GM19035 (cell line): ENCODE data around the gene ZBTB20.
"Not testable (repeated sequence)": the region's sequence is repeated elsewhere in the genome, so short reads cannot be mapped to it uniquely, and the experiment has no call there.

Experiments used
- ATAC-seq: cut with Tn5 transposase; IDR thresholded peaks from one replicate; pipeline ENCODE4 v1.9.1; 2021; ENCODE audit not compliant: unreplicated experiment

ZBTB20 gene

GRCh38 chr3:115146418-115147328, at the start of gene ZBTB20:
ZBTB20 (minus strand) TSS chr3:115147288.
- peak; percentile 34 for ATAC-seq

GRCh38 chr3:115194476-115194875, 47.4 kb upstream of the ZBTB20 start:
- ATAC-seq = no peak

GRCh38 chr3:115190747-115191146, 43.7 kb upstream of the ZBTB20 start:
- ATAC-seq = no peak

GRCh38 chr3:115187149-115187757, 40.2 kb upstream of the ZBTB20 start:
- ATAC-seq = peak; percentile 100

GRCh38 chr3:115186351-115187148, 39.5 kb upstream of the ZBTB20 start:
- peak; percentile 40 for ATAC-seq

- ATAC-seq = not testable (repeated sequence)
Observed at GRCh38 chr3:115184859-115185572, 37.9 kb upstream of the ZBTB20 start.

GRCh38 chr3:115178930-115179329, 31.8 kb upstream of the ZBTB20 start:
- ATAC-seq = not testable (repeated sequence)

GRCh38 chr3:115169808-115170207, 22.7 kb upstream of the ZBTB20 start:
- no peak for ATAC-seq

GRCh38 chr3:115165701-115166100, 18.6 kb upstream of the ZBTB20 start:
- no peak for ATAC-seq

GRCh38 chr3:115165266-115165665, 18.2 kb upstream of the ZBTB20 start:
- no peak for ATAC-seq

GRCh38 chr3:115164374-115165221, 17.5 kb upstream of the ZBTB20 start:
- no peak for ATAC-seq

- ATAC-seq = no peak
Observed at GRCh38 chr3:115162759-115163158, 15.7 kb upstream of the ZBTB20 start.

GRCh38 chr3:115161866-115162265, 14.8 kb upstream of the ZBTB20 start:
- no peak for ATAC-seq

- no peak for ATAC-seq
Observed at GRCh38 chr3:115161168-115161834, 14.2 kb upstream of the ZBTB20 start.

GRCh38 chr3:115160295-115160694, 13.2 kb upstream of the ZBTB20 start:
- peak; percentile 100 for ATAC-seq

- no peak for ATAC-seq
Observed at GRCh38 chr3:115156046-115156654, 9.1 kb upstream of the ZBTB20 start.

GRCh38 chr3:115154611-115155010, 7.5 kb upstream of the ZBTB20 start:
- no peak for ATAC-seq

GRCh38 chr3:115151921-115152320, 4.8 kb upstream of the ZBTB20 start:
- no peak for ATAC-seq
